GM18907 (cell line): ENCODE measurements around the gene HOXA10.

ENCODE experiments used
- ATAC-seq: cut with Tn5 transposase; IDR thresholded peaks from one replicate; pipeline ENCODE4 v1.9.1; 2021; ENCODE audit warnings: mild to moderate bottlenecking, moderate library complexity; ENCODE audit not compliant: unreplicated experiment

The HOXA10 gene

GRCh38 chr7:27157702-27158431 lies 16.3 kb downstream of the HOXA10 start:
- ATAC-seq = no peak

GRCh38 chr7:27156916-27157701 lies 17.0 kb downstream of the HOXA10 start:
- no peak for ATAC-seq

GRCh38 chr7:27156508-27156898 lies 17.6 kb downstream of the HOXA10 start, which contains the start of gene HOXA7:
TSS of gene HOXA7 (minus strand) at chr7:27156675. CDS start at chr7:27156545, 130 bp downstream.
- ATAC-seq = no peak

GRCh38 chr7:27155816-27156507 lies 18.2 kb downstream of the HOXA10 start:
- no peak for ATAC-seq

- no peak for ATAC-seq
Observed at GRCh38 chr7:27154901-27155815, 19.0 kb downstream of the HOXA10 start.

GRCh38 chr7:27154369-27154768 lies 19.8 kb downstream of the HOXA10 start:
- no peak for ATAC-seq

GRCh38 chr7:27153526-27153925 lies 20.6 kb downstream of the HOXA10 start:
- ATAC-seq = no peak

- no peak for ATAC-seq
Observed at GRCh38 chr7:27152816-27153442, 21.2 kb downstream of the HOXA10 start.

- no peak for ATAC-seq
Observed at GRCh38 chr7:27151931-27152815, 21.9 kb downstream of the HOXA10 start, which contains the start of gene HOXA3. TSS of gene HOXA3 (minus strand) at chr7:27152583. CDS start at chr7:27110640, 41,943 bp downstream.

- ATAC-seq = no peak
Observed at GRCh38 chr7:27151341-27151930, 22.7 kb downstream of the HOXA10 start.

GRCh38 chr7:27150568-27151340 lies 23.4 kb downstream of the HOXA10 start:
- ATAC-seq = peak; percentile 88

GRCh38 chr7:27149842-27150567 lies 24.1 kb downstream of the HOXA10 start:
- no peak for ATAC-seq

- ATAC-seq = no peak
Observed at GRCh38 chr7:27148756-27149641, 25.1 kb downstream of the HOXA10 start.

- no peak for ATAC-seq
Observed at GRCh38 chr7:27148031-27148755, 25.9 kb downstream of the HOXA10 start.

GRCh38 chr7:27147199-27148030 lies 26.7 kb downstream of the HOXA10 start, which contains the start of gene HOXA6:
TSS of gene HOXA6 (minus strand) at chr7:27147774. CDS start at chr7:27147749, 25 bp downstream.
- ATAC-seq = no peak
